PC-3 (cell line): Measurements from ENCODE around the gene KRTAP4-9.
"Not testable (repeated sequence)": the region's sequence is repeated elsewhere in the genome, so short reads cannot be mapped to it uniquely, and the experiment has no call there.

Source experiments
- EZH2 ChIP-seq: fragments of 300-600 bp; sonication (generic); IDR thresholded peaks from one replicate; pipeline ENCODE4 v1.6.1; 2017; ENCODE audit warnings: antibody characterized with exemption, mild to moderate bottlenecking, low read length; ENCODE audit not compliant: unreplicated experiment
- EZH2phosphoT487 ChIP-seq: fragments of 300-600 bp; sonication (generic); IDR thresholded peaks from 2 replicates; pipeline ENCODE4 v1.6.1; 2018; ENCODE audit warnings: mild to moderate bottlenecking, antibody characterized with exemption, low read length, borderline replicate concordance
- TF ChIP-seq, protein P1 (sequence below): fragments of 300-600 bp; sonication (generic); conservative IDR thresholded peaks from 2 replicates; pipeline ENCODE4 v1.5.1; 2017; ENCODE audit warnings: antibody characterized with exemption, low read depth, mild to moderate bottlenecking, low read length

GRCh38 chr17:41123292-41123990 is 18.3 kb downstream of the KRTAP4-9 start:
- TF ChIP-seq, protein P1, sequence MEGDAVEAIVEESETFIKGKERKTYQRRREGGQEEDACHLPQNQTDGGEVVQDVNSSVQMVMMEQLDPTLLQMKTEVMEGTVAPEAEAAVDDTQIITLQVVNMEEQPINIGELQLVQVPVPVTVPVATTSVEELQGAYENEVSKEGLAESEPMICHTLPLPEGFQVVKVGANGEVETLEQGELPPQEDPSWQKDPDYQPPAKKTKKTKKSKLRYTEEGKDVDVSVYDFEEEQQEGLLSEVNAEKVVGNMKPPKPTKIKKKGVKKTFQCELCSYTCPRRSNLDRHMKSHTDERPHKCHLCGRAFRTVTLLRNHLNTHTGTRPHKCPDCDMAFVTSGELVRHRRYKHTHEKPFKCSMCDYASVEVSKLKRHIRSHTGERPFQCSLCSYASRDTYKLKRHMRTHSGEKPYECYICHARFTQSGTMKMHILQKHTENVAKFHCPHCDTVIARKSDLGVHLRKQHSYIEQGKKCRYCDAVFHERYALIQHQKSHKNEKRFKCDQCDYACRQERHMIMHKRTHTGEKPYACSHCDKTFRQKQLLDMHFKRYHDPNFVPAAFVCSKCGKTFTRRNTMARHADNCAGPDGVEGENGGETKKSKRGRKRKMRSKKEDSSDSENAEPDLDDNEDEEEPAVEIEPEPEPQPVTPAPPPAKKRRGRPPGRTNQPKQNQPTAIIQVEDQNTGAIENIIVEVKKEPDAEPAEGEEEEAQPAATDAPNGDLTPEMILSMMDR = not testable (repeated sequence)
- TF ChIP-seq EZH2, EZH2phosphoT487: not testable (repeated sequence)
